DMS153 (cell line): ENCODE measurements around the gene NPLOC4.
"Not testable (repeated sequence)": the region's sequence is repeated elsewhere in the genome, so short reads cannot be mapped to it uniquely, and the experiment has no call there.

Experiments
- DNase-seq: peaks from one replicate; lab custom pipeline; 2025; lab: John Stamatoyannopoulos, UW

The NPLOC4 gene

GRCh38 chr17:81631482-81631881 lies 5.4 kb downstream of the NPLOC4 start:
- no peak for DNase-seq

GRCh38 chr17:81630274-81630673 lies 6.6 kb downstream of the NPLOC4 start:
- DNase-seq: no peak

- DNase-seq: no peak
Observed at GRCh38 chr17:81621494-81622130, 15.3 kb downstream of the NPLOC4 start.

- DNase-seq: not testable (repeated sequence)
Observed at GRCh38 chr17:81618307-81618706, 18.6 kb downstream of the NPLOC4 start.

- no peak for DNase-seq
Observed at GRCh38 chr17:81616877-81617276, 20.0 kb downstream of the NPLOC4 start.

GRCh38 chr17:81615401-81615930 lies 21.4 kb downstream of the NPLOC4 start:
- DNase-seq: no peak

GRCh38 chr17:81612172-81612970 lies 24.5 kb downstream of the NPLOC4 start:
- no peak for DNase-seq

GRCh38 chr17:81609541-81610311 lies 27.2 kb downstream of the NPLOC4 start:
- DNase-seq: no peak

- no peak for DNase-seq
Observed at GRCh38 chr17:81608605-81609004, 28.3 kb downstream of the NPLOC4 start.

- DNase-seq: no peak
Observed at GRCh38 chr17:81608082-81608481, 28.8 kb downstream of the NPLOC4 start.

GRCh38 chr17:81607431-81607830 lies 29.5 kb downstream of the NPLOC4 start:
- DNase-seq: no peak

GRCh38 chr17:81603846-81604610 lies 32.9 kb downstream of the NPLOC4 start:
- no peak for DNase-seq

- peak; percentile 13 for DNase-seq
Observed at GRCh38 chr17:81601525-81602120, 35.3 kb downstream of the NPLOC4 start.

GRCh38 chr17:81599719-81600486 lies 37.0 kb downstream of the NPLOC4 start:
- DNase-seq: no peak

- no peak for DNase-seq
Observed at GRCh38 chr17:81593105-81593871, 43.6 kb downstream of the NPLOC4 start.

GRCh38 chr17:81591971-81592370 lies 44.9 kb downstream of the NPLOC4 start:
- no peak for DNase-seq

GRCh38 chr17:81590121-81590520 lies 46.8 kb downstream of the NPLOC4 start:
- no peak for DNase-seq

GRCh38 chr17:81589612-81590011 lies 47.3 kb downstream of the NPLOC4 start:
- no peak for DNase-seq

- DNase-seq: no peak
Observed at GRCh38 chr17:81586096-81586495, 50.8 kb downstream of the NPLOC4 start.

- not testable (repeated sequence) for DNase-seq
Observed at GRCh38 chr17:81584771-81585170, 52.1 kb downstream of the NPLOC4 start.
